Measurements from ENCODE around the gene METTL2B. TPM values are rescaled to one million over a fixed set of nuclear protein-coding genes. Genes with fewer than 3 reads are reported as not detected.

The METTL2B gene
- total and polyA plus RNA-seq, 2 of the 8 experiments (the other 6 are each of a cell fraction or from before 2014, with no cell fraction given): 14.6 to 43.5 TPM

GRCh38 chr7:128456255-128456725 is 20.3 kb upstream of the METTL2B start (continued):
- TF ChIP-seq HDAC6 (IDR thresholded peaks at IDR 0.05; ENCODE audit: low read depth, low read length) (no peak), SP1 (IDR thresholded peaks at IDR 0.05; ENCODE audit: low read depth, low read length) (no peak), RNF2 (IDR thresholded peaks at IDR 0.05; ENCODE audit: borderline replicate concordance, low read depth, low read length, missing control alignments, poor library complexity, severe bottlenecking) (no peak), SRF (IDR thresholded peaks at IDR 0.05; ENCODE audit: low read depth, low read length) (no peak), BRCA1 (IDR thresholded peaks at IDR 0.05; ENCODE audit: low read depth, low read length) (no peak), CHD7 (IDR thresholded peaks at IDR 0.05; ENCODE audit: insufficient replicate concordance, low read length) (no peak), YY1 (IDR thresholded peaks at IDR 0.05; ENCODE audit: low read depth, low read length) (no peak), SP2 (IDR thresholded peaks at IDR 0.05; ENCODE audit: low read length) (no peak), POLR2A (IDR thresholded peaks at IDR 0.05; ENCODE audit: control extremely low read depth in 1 of 2, low read depth in 2 of 2, low read length in 2 of 2) (no peak), NRF1 (IDR thresholded peaks at IDR 0.05; ENCODE audit: low read depth, low read length) (no peak), SUZ12 (IDR thresholded peaks at IDR 0.05; ENCODE audit: low read length) (no peak)
